A549 (cell line): ENCODE data around the gene RHOJ. TPM values are rescaled to one million over a fixed set of nuclear protein-coding genes. Genes with fewer than 3 reads are reported as not detected.

Experiments
- ATAC-seq, 2 experiments: fragments of 200-7000 bp in 1 of 2; fragments of >200 bp in 1 of 2; cut with Nextera tagmentation in 1 of 2; cut with Tn5 transposase in 1 of 2; 3 replicates each; pipeline versions ENCODE4 v1.8.0 to v1.9.1; 2018 to 2020; ENCODE audit warnings: mild to moderate bottlenecking in 1 of 2, moderate library complexity in 1 of 2
- CTCF ChIA-PET: fragments of 300-600 bp; sonication (Branson Sonifier 250); formaldehyde crosslinking; extraction: SDS; loops from one replicate; lab custom pipeline; 2021; ENCODE audit warnings: antibody characterized with exemption, inconsistent platforms; lab: Yijun Ruan, JAX
- POLR2A ChIA-PET: fragments of 350-600 bp; formaldehyde crosslinking; extraction: SDS; loops from one replicate; lab custom pipeline; 2021; ENCODE audit warnings: antibody characterized with exemption, inconsistent platforms; lab: Yijun Ruan, JAX
- DNase-seq, 2 experiments: peaks; one replicate each; pipeline versions ENCODE4 v3.0.0 to v3.0.0-alpha.2; 2011 to 2016; ENCODE audit warnings: low read depth in 1 of 2, low spot score in 1 of 2
- FAIRE-seq: peaks from 2 replicates; lab custom pipeline; 2011; peaks lifted over from hg19 to GRCh38; lab: Jason Lieb, UNC
- H3K27ac ChIP-seq, 2 experiments: fragments of >200 bp; sonication (Bioruptor Twin); formaldehyde crosslinking; 3 replicates each; pipeline ENCODE4 v1.5.1; 2016 to 2017
- H3K4me1 ChIP-seq: fragments of >200 bp; sonication (Bioruptor Twin); formaldehyde crosslinking; 3 replicates; pipeline ENCODE4 v1.6.1; 2016
- H3K4me2 ChIP-seq: fragments of >200 bp; sonication (Bioruptor Twin); formaldehyde crosslinking; 3 replicates; pipeline ENCODE4 v1.6.1; 2016
- H3K4me3 ChIP-seq: fragments of >200 bp; sonication (Bioruptor Twin); formaldehyde crosslinking; 3 replicates; pipeline ENCODE4 v1.5.1; 2016
- H3K9me3 ChIP-seq: fragments of >200 bp; sonication (Bioruptor Twin); formaldehyde crosslinking; 3 replicates; pipeline ENCODE4 v1.6.1; 2016
- CHD2 ChIP-seq: fragments of 150-350 bp; IDR thresholded peaks from 2 replicates; pipeline ENCODE4 v1.6.1; 2014; ENCODE audit warnings: low read length; ENCODE audit not compliant: partially characterized antibody
- ESRRA ChIP-seq: fragments of 150-350 bp; IDR thresholded peaks from 2 replicates; pipeline ENCODE4 v1.6.1; 2014; ENCODE audit warnings: mild to moderate bottlenecking, low read length, borderline replicate concordance
- FOSB ChIP-seq: fragments of 250-450 bp; sonication (Bioruptor Pico); IDR thresholded peaks from 2 replicates; pipeline ENCODE4 v1.5.0; 2020; ENCODE audit warnings: mild to moderate bottlenecking, moderate library complexity
- FOXS1 ChIP-seq: fragments of 250-450 bp; sonication (Bioruptor Pico); IDR thresholded peaks from 2 replicates; pipeline ENCODE4 v1.5.0; 2020; ENCODE audit warnings: mild to moderate bottlenecking, moderate library complexity
- GATA3 ChIP-seq: IDR thresholded peaks from 2 replicates; pipeline ENCODE4 v1.6.1; 2012; ENCODE audit warnings: borderline replicate concordance
- HDAC2 ChIP-seq: fragments of 200-600 bp; sonication (generic); IDR thresholded peaks from 2 replicates; pipeline ENCODE4 v1.6.1; 2016
- HEYL ChIP-seq: fragments of 250-450 bp; sonication (Bioruptor Pico); IDR thresholded peaks from 2 replicates; pipeline ENCODE4 v1.8.0; 2021; ENCODE audit warnings: mild to moderate bottlenecking, moderate library complexity
- HMGXB4 ChIP-seq: fragments of 250-450 bp; sonication (Bioruptor Pico); IDR thresholded peaks from 2 replicates; pipeline ENCODE4 v1.5.0; 2021; ENCODE audit warnings: mild to moderate bottlenecking, moderate library complexity, borderline replicate concordance
- JUN ChIP-seq, 2 experiments: fragments of >200 bp; sonication (Bioruptor Twin); formaldehyde crosslinking; IDR thresholded peaks; 2 replicates in 1 of 2; 3 replicates in 1 of 2; pipeline ENCODE4 v1.6.1; 2016 to 2017
- KDM1A ChIP-seq: fragments of 200-600 bp; sonication (generic); IDR thresholded peaks from 2 replicates; pipeline ENCODE4 v1.6.1; 2016; ENCODE audit warnings: low read depth, mild to moderate bottlenecking
- KDM5A ChIP-seq: fragments of 200-600 bp; sonication (generic); IDR thresholded peaks from 2 replicates; pipeline ENCODE4 v1.6.1; 2016; ENCODE audit warnings: antibody characterized with exemption, mild to moderate bottlenecking
- NFE2L2 ChIP-seq: fragments of 150-350 bp; conservative IDR thresholded peaks from 2 replicates; pipeline ENCODE4 v1.6.1; 2014; ENCODE audit warnings: low read length
- NPAS2 ChIP-seq: fragments of 250-450 bp; sonication (Bioruptor Pico); IDR thresholded peaks from 2 replicates; pipeline ENCODE4 v1.8.0; 2022; ENCODE audit warnings: mild to moderate bottlenecking, moderate library complexity, borderline replicate concordance
- PBX3 ChIP-seq: IDR thresholded peaks from 2 replicates; pipeline ENCODE4 v1.6.1; 2012
- PHF8 ChIP-seq: fragments of 200-600 bp; sonication (generic); IDR thresholded peaks from 2 replicates; pipeline ENCODE4 v1.6.1; 2016; ENCODE audit warnings: low read depth, mild to moderate bottlenecking, antibody characterized with exemption, moderate library complexity, borderline replicate concordance
- POLR2A ChIP-seq: IDR thresholded peaks from 2 replicates; pipeline ENCODE4 v1.6.1; 2012; ENCODE audit warnings: mild to moderate bottlenecking, low read length
- RAD21 ChIP-seq, 2 experiments: fragments of >200 bp in 1 of 2; sonication (Bioruptor Twin) in 1 of 2; formaldehyde crosslinking in 1 of 2; IDR thresholded peaks in 1 of 2; conservative IDR thresholded peaks in 1 of 2; 2 replicates in 1 of 2; 3 replicates in 1 of 2; pipeline ENCODE4 v1.6.1; 2012 to 2018; ENCODE audit warnings: inconsistent platforms in 1 of 2
- RCOR1 ChIP-seq: fragments of 150-350 bp; IDR thresholded peaks from 2 replicates; pipeline ENCODE4 v1.6.1; 2014; ENCODE audit warnings: antibody characterized with exemption, low read length, low read depth
- RNF2 ChIP-seq: fragments of 200-600 bp; sonication (generic); IDR thresholded peaks from 2 replicates; pipeline ENCODE4 v1.6.1; 2016; ENCODE audit warnings: low read depth, mild to moderate bottlenecking, antibody characterized with exemption, moderate library complexity, borderline replicate concordance
- TFCP2L1 ChIP-seq: fragments of 250-450 bp; sonication (Bioruptor Pico); IDR thresholded peaks from 2 replicates; pipeline ENCODE4 v1.5.0; 2021; ENCODE audit warnings: mild to moderate bottlenecking
- ZC3H11A ChIP-seq: fragments of 450-650 bp; IDR thresholded peaks from 2 replicates; pipeline ENCODE4 v1.6.1; 2014; ENCODE audit warnings: antibody characterized with exemption, mild to moderate bottlenecking
- ZSCAN20 ChIP-seq: fragments of 250-450 bp; sonication (Bioruptor Pico); IDR thresholded peaks from 2 replicates; pipeline ENCODE4 v1.8.0; 2022; ENCODE audit warnings: mild to moderate bottlenecking, moderate library complexity
- whole genome bisulfite sequencing: methylation state at CpG from one replicate; pipeline ENCODE4 v1.1.6; 2017; ENCODE audit errors: missing lambda C conversion rate; 5-methylcytosine and 5-hydroxymethylcytosine counted together
- polyA plus RNA-seq, 4 experiments: library from polyadenylated mRNA; depleted of rRNA in 3 of 4; stranded (reverse); fragments of >200 nt; fragmentation: RNase III in 1 of 4; extraction: RNeasy Plus Mini Kit Qiagen cat#74134 plus additional on column Dnase treatment in 1 of 4; gene quantifications; 2 replicates in 3 of 4; 3 replicates in 1 of 4; pipeline ENCODE4 v1.2.3, GENCODE V29; 2011 to 2017
- TF ChIP-seq, protein P1 (sequence below): fragments of >200 bp; sonication (Bioruptor Twin); formaldehyde crosslinking; IDR thresholded peaks from 2 replicates; pipeline ENCODE4 v1.6.1; 2016

Gene RHOJ
- polyA plus RNA-seq, 2 of the 4 experiments (the other 2 are of a cell fraction): not detected

GRCh38 chr14:63262446-63262845 lies 58.2 kb downstream of the RHOJ start:
- H3K9me3 ChIP-seq: no peaks in the 10 kb centered on the region
- TF ChIP-seq POLR2A: no peak
- TF ChIP-seq KDM1A: no peak
- TF ChIP-seq FOSB (CRISPR knock-in tag): no peak
- TF ChIP-seq HDAC2: no peak
- no peak for TF ChIP-seq RAD21 (conservative IDR thresholded peaks at IDR 0.05 in 1 of 2, IDR thresholded peaks at IDR 0.05 in 1 of 2)
- no peak for TF ChIP-seq CHD2
- TF ChIP-seq PBX3: no peak
- no peak for TF ChIP-seq PHF8
- no peak for TF ChIP-seq RCOR1
- no peak for TF ChIP-seq JUN (IDR thresholded peaks at IDR 0.05)
- no peak for TF ChIP-seq ZSCAN20 (CRISPR knock-in tag)
- TF ChIP-seq KDM5A: no peak
- no peak for TF ChIP-seq RNF2
- no peak for TF ChIP-seq ZC3H11A
- no peak for DNase-seq
- POLR2A ChIA-PET: no interaction called here
- H3K4me3 ChIP-seq: no peak overlapping the region
- 27% methylated on average over 2 of the region's 2 CpGs for WGBS
- H3K27ac ChIP-seq: no peak overlapping the region
- no peaks in the 10 kb centered on the region for H3K4me1 ChIP-seq
- no peak overlapping the region for H3K4me2 ChIP-seq
- no peak for FAIRE-seq
- no peak for ATAC-seq
- CTCF ChIA-PET: interaction anchor here (0.8 to 3.7 kb wide), 3 partner anchors 10 to 1083 kb away, joined by 3 to 20 read pairs (median 9); no protein-coding TSS in a partner anchor

DNA sequence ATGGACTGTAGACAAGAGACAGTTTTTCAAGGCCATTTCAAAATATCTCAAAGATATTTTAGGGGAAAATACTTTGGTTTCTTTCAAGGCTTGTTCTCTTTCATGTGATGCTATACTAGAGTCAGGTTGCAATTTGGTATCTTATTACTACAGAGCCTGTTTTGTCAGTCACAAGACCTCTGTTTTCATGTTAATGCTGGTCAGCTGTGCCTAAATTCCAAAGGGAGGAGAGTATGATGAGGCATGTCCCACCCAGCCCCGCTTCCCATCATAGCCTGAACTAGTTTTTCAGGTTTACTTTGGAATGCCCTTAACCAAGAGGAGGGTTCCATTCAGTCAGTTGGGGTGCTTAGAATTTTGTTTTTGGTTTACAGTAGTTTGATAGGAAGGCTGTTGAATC lies 61.9 kb downstream of the RHOJ start:
- Histone ChIP-seq H3K27ac (no peak overlapping the region), H3K4me3 (no peak overlapping the region), H3K4me1 (no peaks in the 10 kb centered on the region), H3K9me3 (no peaks in the 10 kb centered on the region), H3K4me2 (no peak overlapping the region)
- 7% methylated on average over 1 of the region's 1 CpG for WGBS
- no peak for DNase-seq
- POLR2A ChIA-PET: no interaction called here
- no peak for TF ChIP-seq NFE2L2
- TF ChIP-seq FOXS1 (CRISPR knock-in tag): no peak
- TF ChIP-seq NPAS2: no peak
- TF ChIP-seq HEYL: no peak
- TF ChIP-seq ESRRA: no peak
- TF ChIP-seq HMGXB4 (CRISPR knock-in tag): no peak
- no peak for FAIRE-seq
- CTCF ChIA-PET: interaction anchor here (1.0 to 1.8 kb wide), 2 partner anchors 11 to 1103 kb away, joined by 3 to 9 read pairs; no protein-coding TSS in a partner anchor
- no peak for ATAC-seq

- ChIA-PET POLR2A (no interaction called here), CTCF (interaction anchor here (1.8 kb wide), 1 partner anchor 10 kb away, joined by 9 read pairs; no protein-coding TSS in a partner anchor)
- no peaks in the 10 kb centered on the region for H3K9me3 ChIP-seq
- no peak overlapping the region for H3K4me3 ChIP-seq
- no peak overlapping the region for H3K4me2 ChIP-seq
- TF ChIP-seq TFCP2L1 (CRISPR knock-in tag): no peak
- TF ChIP-seq GATA3: no peak
- TF ChIP-seq RCOR1: no peak
- TF ChIP-seq, protein P1, sequence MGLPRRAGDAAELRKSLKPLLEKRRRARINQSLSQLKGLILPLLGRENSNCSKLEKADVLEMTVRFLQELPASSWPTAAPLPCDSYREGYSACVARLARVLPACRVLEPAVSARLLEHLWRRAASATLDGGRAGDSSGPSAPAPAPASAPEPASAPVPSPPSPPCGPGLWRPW: no peak
- DNase-seq (no peak), ATAC-seq (no peak), FAIRE-seq (no peak)
- WGBS: 2% methylated on average over 3 of the region's 3 CpGs
- no peak overlapping the region for H3K27ac ChIP-seq
- no peaks in the 10 kb centered on the region for H3K4me1 ChIP-seq
Observed at GRCh38 chr14:63267171-63267570, 62.9 kb downstream of the RHOJ start.
